Activated gamma-delta T cell treated with anti-CD3 and anti-CD28 coated beads, Interleukin-2, amount 50 U/mL, for 16 hours (primary cell): Measurements from ENCODE around the gene SNRNP70.

Source experiments
- DNase-seq: peaks from one replicate; pipeline ENCODE4 v3.0.0-alpha.2; 2020; ENCODE audit warnings: low read depth

Gene SNRNP70

GRCh38 chr19:49102303-49102702 lies 17.1 kb downstream of the SNRNP70 start:
- DNase-seq = no peak

GRCh38 chr19:49103331-49104085 lies 18.3 kb downstream of the SNRNP70 start:
- DNase-seq = no peak

- DNase-seq = no peak
These were observed 19.1 kb downstream of the SNRNP70 start for GRCh38 chr19:49104229-49104864.

- DNase-seq = peak; percentile 53
These were observed 21.4 kb downstream of the SNRNP70 start for GRCh38 chr19:49106648-49107135.

- DNase-seq = no peak
These were observed 22.6 kb downstream of the SNRNP70 start for GRCh38 chr19:49107625-49108459.

- no peak for DNase-seq
These were observed 23.8 kb downstream of the SNRNP70 start for GRCh38 chr19:49109051-49109450.

GRCh38 chr19:49109569-49110233 lies 24.4 kb downstream of the SNRNP70 start:
- no peak for DNase-seq

- no peak for DNase-seq
These were observed 25.3 kb downstream of the SNRNP70 start for GRCh38 chr19:49110567-49110966.

- no peak for DNase-seq
These were observed 26.2 kb downstream of the SNRNP70 start for GRCh38 chr19:49111218-49111998.

- peak; percentile 53 for DNase-seq
These were observed 28.7 kb downstream of the SNRNP70 start, which contains the start of gene LIN7B for GRCh38 chr19:49113762-49114629. LIN7B (plus strand) TSS chr19:49114370; CDS start chr19:49114405, 35 bp downstream.

- DNase-seq = no peak
These were observed 29.5 kb downstream of the SNRNP70 start for GRCh38 chr19:49114630-49115363.

- DNase-seq = no peak
These were observed 31.3 kb downstream of the SNRNP70 start for GRCh38 chr19:49116544-49116943.

GRCh38 chr19:49117677-49118564 lies 32.7 kb downstream of the SNRNP70 start:
- DNase-seq = no peak

- DNase-seq = peak; percentile 91
These were observed 33.5 kb downstream of the SNRNP70 start, which contains the start of gene C19orf73 for GRCh38 chr19:49118565-49119410. C19orf73 (minus strand) TSS chr19:49119143; CDS start chr19:49119022, 121 bp downstream.

GRCh38 chr19:49119411-49120324 lies 34.4 kb downstream of the SNRNP70 start, which contains the start of gene PPFIA3:
PPFIA3 (plus strand) TSS chr19:49119544; CDS start chr19:49127874, 8,330 bp downstream.
- DNase-seq = no peak

GRCh38 chr19:49120325-49120683 lies 35.1 kb downstream of the SNRNP70 start:
- DNase-seq = no peak
